RWPE2 (cell line): ENCODE results near the gene PBX1.

ENCODE experiments used
- ATAC-seq: fragments of 200-7000 bp; cut with Tn5 transposase; 3 replicates; pipeline ENCODE4 v1.9.1; 2021; ENCODE audit warnings: low read depth
- DNase-seq: peaks from one replicate; pipeline ENCODE4 v3.0.0-alpha.2; 2020; ENCODE audit warnings: low spot score
- H3K27ac ChIP-seq: fragments of 450-650 bp; 2 replicates; pipeline ENCODE4 v1.5.1; 2017; ENCODE audit warnings: mild to moderate bottlenecking; ENCODE audit not compliant: poor library complexity, severe bottlenecking
- H3K27me3 ChIP-seq: fragments of 250-450 bp; sonication (Bioruptor Pico); 2 replicates; pipeline ENCODE4 v1.5.1; 2021; ENCODE audit warnings: mild to moderate bottlenecking, moderate library complexity; ENCODE audit not compliant: insufficient read depth, poor library complexity, severe bottlenecking
- H3K36me3 ChIP-seq: fragments of 250-450 bp; sonication (Bioruptor Pico); 2 replicates; pipeline ENCODE4 v1.5.1; 2020; ENCODE audit warnings: low read depth, mild to moderate bottlenecking, moderate library complexity
- H3K4me1 ChIP-seq: fragments of 250-450 bp; sonication (Bioruptor Pico); 2 replicates; pipeline ENCODE4 v1.5.1; 2021; ENCODE audit warnings: mild to moderate bottlenecking, moderate library complexity; ENCODE audit not compliant: insufficient read depth, poor library complexity, severe bottlenecking
- H3K4me3 ChIP-seq: fragments of 250-450 bp; sonication (Bioruptor Pico); 2 replicates; pipeline ENCODE4 v1.5.1; 2021; ENCODE audit warnings: mild to moderate bottlenecking, moderate library complexity; ENCODE audit not compliant: severe bottlenecking
- H3K9me3 ChIP-seq: fragments of 250-450 bp; sonication (Bioruptor Pico); 2 replicates; pipeline ENCODE4 v1.5.1; 2021; ENCODE audit warnings: mild to moderate bottlenecking, moderate library complexity; ENCODE audit not compliant: severe bottlenecking
- TF ChIP-seq, protein P1 (sequence below): fragments of 450-650 bp; IDR thresholded peaks from one replicate; pipeline ENCODE4 v1.5.1; 2017; ENCODE audit warnings: mild to moderate bottlenecking, moderate library complexity; ENCODE audit not compliant: poor library complexity, severe bottlenecking

PBX1 gene

DNA sequence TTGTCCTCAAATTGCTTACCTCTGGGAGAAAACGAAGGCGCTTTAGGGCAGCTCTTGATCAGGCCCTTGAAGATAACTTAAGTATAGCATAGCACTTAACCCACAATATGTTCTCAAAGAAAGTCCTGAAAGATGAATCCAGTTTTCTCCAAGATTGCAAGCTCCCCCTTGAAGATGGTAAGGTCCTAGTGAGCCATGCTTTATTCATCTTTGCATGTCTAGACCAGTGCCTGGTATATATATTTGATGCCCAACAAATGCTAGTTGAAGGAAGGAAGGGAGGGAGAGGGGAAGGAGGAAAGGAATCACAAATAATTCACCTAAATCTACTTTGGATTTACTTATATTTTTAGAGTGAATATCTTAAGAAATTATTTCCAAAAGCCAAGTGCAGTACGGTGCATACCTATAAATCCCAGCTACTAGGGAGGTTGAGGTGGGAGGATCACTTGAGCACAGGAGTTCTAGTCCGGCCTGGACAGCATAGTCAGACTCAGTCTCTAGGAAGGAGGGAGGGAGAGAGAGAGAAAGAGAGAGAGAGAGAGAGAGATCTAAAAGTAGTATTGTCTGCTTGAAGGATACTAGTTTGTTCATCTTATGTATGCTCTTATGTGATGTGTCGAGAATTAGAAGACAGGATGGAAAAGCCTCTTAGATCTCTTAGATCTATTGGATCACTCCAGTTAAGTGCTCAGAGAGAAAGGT lies 25.0 kb downstream of the PBX1 start:
- Histone ChIP-seq H3K9me3 (no peaks in the 10 kb centered on the region), H3K4me1 (no peaks in the 10 kb centered on the region), H3K27me3 (no peaks in the 10 kb centered on the region), H3K27ac (no peak overlapping the region), H3K36me3 (no peaks in the 10 kb centered on the region), H3K4me3 (no peak overlapping the region)
- DNase-seq, result no peak
- TF ChIP-seq, protein P1, sequence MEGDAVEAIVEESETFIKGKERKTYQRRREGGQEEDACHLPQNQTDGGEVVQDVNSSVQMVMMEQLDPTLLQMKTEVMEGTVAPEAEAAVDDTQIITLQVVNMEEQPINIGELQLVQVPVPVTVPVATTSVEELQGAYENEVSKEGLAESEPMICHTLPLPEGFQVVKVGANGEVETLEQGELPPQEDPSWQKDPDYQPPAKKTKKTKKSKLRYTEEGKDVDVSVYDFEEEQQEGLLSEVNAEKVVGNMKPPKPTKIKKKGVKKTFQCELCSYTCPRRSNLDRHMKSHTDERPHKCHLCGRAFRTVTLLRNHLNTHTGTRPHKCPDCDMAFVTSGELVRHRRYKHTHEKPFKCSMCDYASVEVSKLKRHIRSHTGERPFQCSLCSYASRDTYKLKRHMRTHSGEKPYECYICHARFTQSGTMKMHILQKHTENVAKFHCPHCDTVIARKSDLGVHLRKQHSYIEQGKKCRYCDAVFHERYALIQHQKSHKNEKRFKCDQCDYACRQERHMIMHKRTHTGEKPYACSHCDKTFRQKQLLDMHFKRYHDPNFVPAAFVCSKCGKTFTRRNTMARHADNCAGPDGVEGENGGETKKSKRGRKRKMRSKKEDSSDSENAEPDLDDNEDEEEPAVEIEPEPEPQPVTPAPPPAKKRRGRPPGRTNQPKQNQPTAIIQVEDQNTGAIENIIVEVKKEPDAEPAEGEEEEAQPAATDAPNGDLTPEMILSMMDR, result no peak
- no peak for ATAC-seq

DNA sequence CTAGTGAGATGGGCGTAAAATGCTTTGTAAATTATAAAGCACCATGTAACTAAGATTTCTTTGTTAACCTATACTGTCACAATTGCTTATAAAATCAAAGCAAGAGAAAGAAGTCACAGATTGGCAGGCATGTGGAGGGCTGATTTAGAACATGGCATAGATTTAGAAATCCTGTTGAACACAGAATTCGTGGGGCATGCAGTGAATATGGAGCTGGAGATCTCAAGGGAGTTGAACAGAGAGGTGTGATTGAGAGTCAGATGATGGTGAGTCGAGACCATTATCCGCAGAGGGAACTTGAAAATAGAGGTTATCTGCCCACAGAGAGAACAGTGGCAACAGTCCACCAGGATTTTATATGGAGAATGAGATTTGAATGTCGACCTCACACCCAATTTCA lies 27.6 kb downstream of the PBX1 start:
- Histone ChIP-seq H3K36me3 (no peaks in the 10 kb centered on the region), H3K4me1 (no peaks in the 10 kb centered on the region), H3K4me3 (no peak overlapping the region), H3K9me3 (no peaks in the 10 kb centered on the region), H3K27me3 (no peaks in the 10 kb centered on the region), H3K27ac (no peak overlapping the region)
- ATAC-seq (no peak), DNase-seq (no peak)
- TF ChIP-seq, protein P1, result no peak

DNA sequence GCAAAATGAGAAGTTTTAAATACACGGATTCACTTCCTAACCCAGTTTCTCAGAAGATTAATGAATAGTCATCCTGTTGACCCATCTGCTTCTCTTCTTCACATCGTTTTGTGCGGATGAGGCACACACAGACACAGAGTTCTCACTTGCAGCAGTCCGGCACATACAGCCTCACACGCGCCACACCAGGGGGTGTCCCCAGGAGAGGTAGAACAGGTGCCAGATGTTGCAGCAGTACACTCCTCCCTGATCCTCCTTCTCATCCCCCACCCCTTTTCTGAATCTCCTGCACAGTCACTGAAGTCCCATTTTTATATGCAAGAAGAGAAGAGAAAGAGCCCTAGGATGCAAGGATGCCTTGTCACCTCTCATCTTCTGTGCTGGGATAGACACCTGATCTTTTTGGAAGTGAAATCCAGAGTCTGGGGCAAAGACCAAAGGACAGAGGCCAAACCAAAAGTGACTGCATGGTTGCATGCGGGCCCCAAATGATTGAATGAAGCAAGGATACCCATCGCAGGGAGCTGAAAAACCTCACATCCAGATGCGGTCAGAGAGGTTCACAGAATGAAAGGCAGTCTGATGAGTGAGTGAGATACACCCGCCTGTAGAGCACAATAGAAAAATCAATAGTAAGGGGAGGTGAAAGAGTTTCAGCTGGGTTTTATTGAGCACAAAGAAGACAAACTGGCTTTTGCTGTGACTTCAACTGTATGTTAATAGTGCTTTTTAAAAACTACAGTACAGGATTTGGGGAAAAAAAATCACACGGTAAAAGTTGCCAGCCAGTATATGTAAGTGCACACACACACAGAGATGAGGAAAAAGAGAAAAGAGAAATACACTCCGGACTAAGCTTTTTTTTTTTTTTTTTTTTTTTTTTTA lies 28.9 kb downstream of the PBX1 start:
- ATAC-seq (no peak), DNase-seq (no peak)
- no peaks in the 10 kb centered on the region for H3K36me3 ChIP-seq
- H3K4me1 ChIP-seq, result peaks cover 7% of the 10 kb centered on the region
- H3K27ac ChIP-seq, result no peak overlapping the region
- no peak overlapping the region for H3K4me3 ChIP-seq
- TF ChIP-seq, protein P1, result no peak
- H3K9me3 ChIP-seq, result no peaks in the 10 kb centered on the region
- no peaks in the 10 kb centered on the region for H3K27me3 ChIP-seq

DNA sequence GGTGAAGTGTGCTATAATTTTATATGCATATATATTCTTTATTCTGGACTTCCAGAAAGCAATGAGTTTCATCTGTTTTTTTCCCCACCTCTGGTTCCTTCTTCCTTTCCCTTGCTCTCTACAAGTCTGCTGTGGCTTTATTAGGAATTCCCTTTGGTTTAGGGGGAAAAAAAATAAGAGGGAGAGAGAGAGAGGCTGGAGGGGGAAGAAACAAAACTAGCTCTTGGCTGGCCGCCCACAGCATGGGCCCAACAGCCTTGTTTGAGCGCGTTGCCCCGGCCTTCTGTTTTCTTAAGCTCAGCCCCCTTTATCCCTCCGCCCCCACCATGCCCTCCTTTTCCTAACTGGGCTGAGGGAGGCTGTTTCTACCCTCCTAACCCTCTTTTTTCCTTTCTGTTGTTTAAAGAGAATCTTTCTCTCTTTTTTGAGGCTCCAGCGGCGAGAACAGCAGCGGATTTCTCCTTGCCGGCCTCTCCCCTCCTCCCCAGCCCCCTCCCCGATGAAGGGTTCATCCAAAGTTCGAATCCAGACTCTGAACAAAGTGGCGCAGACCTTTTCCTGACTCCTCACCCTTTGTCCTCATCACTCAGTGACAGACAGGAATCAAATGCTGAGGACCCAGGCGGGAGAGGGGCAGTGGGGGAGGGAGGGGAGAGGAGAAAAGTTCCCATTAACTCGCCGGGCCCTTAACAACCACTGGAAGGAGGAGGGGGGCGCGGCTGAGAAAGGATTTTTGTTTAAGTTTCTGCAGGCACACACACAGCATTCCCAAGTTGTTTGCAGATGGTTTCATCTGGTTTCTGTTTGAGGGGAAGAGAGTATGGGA lies 29.7 kb downstream of the PBX1 start:
- no peaks in the 10 kb centered on the region for H3K36me3 ChIP-seq
- ATAC-seq (no peak), DNase-seq (no peak)
- no peak overlapping the region for H3K4me3 ChIP-seq
- H3K4me1 ChIP-seq, result peaks cover 7% of the 10 kb centered on the region
- TF ChIP-seq, protein P1, result no peak
- H3K9me3 ChIP-seq, result no peaks in the 10 kb centered on the region
- H3K27ac ChIP-seq, result no peak overlapping the region
- no peaks in the 10 kb centered on the region for H3K27me3 ChIP-seq
